Measurements from ENCODE around the gene NUSAP1.
"Not testable (repeated sequence)": the region's sequence is repeated elsewhere in the genome, so short reads cannot be mapped to it uniquely, and the experiment has no call there.

The NUSAP1 gene

DNA sequence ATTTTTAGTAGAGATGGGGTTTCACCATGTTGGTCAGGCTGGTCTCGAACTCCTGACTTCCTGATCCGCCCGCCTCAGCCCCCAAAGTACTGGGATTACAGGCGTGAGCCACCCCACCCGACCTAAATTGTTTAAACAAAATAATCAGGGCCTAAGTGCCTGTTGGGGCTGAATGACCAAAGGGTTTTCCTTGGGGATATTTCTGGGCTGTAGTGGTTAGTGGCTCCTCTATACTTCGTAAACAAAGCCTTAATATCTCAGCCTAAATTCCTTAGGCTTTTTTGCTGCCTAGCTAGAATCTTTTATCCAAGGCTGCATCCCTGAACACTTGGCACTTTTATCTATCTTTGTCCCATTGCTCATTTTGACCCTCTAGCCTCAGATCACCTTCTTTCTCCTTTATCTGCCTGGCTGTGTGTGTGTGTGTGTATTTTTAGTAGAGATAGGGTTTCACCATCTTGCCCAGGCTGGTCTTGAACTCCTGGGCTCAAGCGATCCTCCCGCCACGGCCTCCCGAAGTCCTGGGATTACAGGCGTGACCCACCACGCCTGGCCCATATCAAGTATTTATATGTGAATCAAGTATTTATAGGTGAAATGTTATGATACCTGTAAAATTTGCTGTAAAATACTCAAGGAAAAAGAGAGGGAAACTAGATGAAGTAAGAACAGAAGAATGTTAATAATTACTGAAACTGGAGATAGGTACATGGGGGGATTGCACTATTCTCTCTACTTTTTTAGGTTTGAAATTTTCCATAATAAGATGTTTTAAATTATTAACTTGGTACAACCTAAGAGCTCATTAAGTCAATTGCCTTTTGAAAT lies 1.8 kb downstream of the NUSAP1 start:
- peak; percentile 53 for DNase-seq

DNA sequence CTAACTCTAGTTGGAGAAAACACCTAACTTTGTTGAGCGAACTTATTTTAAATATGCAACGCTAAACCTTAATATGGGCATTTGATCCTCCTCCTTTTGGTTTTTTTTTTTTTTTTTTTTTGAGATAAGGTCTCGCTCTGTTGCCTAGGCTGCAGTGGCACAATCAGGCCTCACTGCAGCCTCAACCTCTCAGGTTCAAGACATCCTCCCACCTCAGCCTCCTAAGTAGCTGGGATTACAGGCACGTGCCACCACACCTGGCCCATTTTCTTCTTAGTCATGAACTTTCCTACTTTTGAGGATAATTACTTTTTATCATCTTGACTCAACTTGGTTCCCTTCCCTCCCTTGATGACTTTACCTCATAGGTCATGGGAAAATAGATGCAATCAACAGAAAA lies 3.9 kb downstream of the NUSAP1 start:
- DNase-seq = no peak

DNA sequence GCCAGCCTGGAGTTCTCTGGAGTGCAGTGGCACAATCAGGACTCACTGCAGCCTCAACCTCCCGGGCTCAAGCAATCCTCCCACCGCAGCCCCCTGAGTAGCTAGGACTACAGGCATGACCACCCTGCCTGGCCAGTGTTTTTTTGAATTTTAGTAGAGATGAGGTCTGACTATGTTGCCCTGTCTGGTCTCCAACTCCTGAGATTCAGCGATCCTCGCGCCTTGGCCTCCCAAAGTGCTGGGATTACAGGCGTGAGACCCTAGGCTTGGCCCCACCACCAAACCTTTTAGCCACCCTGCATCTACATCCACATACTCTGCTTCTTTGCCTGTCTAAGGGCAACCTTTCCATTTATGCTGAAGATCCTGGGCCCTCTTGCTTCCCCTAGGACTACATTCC lies 4.4 kb downstream of the NUSAP1 start:
- DNase-seq = no peak

DNA sequence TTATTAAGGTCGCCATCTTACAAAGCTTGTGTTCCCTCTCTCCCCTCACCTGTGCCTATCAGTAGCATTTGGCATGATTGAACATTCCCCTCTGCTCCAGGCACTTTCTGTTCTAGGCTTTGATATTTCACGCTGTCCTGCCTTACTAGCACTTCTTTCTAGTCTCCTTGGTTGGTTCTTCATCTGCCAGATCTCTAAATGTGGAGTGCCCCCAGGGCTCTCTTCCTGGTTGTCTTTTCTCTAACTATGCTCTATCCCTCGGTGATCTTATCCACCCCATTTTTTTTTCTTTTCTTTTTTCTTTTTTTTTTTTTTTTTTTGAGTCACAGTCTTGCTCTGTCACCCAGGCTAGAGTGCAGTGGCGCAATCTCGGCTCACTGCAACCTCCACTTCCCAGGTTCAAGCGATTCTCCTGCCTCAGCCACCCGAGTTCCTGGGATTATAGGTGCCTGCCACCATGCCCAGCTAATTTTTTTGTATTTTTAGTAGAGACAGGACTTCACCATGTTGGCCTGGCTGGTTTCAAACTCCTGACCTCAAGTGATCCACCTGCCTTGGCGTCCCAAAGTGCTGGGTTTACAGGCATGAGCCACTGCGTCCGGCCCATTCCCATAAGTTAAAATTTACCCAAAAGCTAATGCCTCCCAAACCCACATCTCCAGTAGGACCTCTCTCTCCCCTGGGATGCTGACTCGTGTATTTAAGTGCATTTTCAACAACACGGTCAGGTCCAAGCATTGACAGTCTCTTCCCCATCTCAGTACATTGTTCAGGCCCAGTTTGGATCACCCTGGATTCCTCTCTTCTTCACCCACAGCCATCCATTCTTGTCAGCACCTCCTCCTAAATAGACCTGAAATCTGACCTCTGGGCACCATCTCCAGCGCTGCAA lies 5.2 kb downstream of the NUSAP1 start:
- DNase-seq = no peak

DNA sequence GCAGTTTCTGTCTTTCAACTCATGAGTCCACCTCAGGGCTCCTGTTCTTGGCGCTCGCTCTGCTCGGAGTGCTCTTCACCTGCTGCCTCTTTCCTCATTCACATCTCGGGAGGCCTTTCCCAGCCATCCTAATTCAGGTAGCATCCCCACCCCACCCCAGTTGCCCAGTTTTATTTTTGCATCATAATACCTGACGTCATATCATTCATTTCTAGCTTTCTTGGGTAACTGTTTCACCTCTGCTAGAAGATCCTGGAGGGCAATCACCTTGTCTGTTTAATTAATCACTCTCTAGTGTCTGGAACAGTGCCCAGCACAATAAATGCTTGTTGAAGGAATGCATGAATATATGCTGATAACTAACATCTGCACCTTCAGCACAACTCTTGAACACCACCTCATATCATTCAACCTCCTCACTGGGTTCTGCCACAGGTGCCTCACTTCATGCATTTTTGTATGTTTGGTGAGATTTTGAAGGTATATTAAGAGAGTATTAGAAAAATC lies 7.6 kb downstream of the NUSAP1 start:
- peak; percentile 18 for DNase-seq

DNA sequence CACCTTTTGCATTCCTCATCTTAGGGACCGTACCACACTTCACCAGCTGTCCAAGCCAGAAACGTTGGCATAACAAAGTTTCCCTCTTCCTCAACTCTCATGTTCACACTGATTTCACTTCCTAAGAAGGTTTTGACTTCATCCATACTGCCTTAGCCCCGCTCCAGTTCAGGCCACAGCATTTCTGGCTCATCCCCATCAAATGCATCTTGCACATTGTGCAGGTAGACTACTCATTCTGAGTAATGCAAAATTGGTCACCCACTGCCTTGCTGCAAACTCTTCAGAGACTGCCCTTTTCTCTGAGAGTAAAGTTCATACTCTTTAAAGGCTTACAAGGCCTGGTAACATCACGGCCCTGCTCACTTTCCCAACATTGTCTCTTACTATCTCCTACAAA lies 8.8 kb downstream of the NUSAP1 start:
- DNase-seq = no peak

DNA sequence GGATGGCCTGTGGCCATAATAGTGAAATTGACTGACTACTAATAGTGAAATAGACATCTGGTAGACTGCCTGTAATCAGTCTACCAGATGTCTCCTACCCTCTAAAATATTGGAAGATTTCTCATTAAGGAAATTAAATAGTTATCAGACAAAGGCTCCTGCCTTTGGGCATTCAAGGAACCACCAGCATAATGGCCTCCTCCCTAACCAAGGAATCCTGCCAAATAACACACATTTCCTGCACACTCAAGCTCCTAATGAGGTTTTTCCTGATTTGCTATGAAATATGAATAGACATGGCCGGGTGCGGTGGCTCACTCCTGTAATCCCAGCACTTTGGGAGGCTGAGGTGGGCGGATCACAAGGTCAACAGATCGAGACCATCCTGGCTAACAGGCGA lies 14.6 kb downstream of the NUSAP1 start:
- peak; percentile 18 for DNase-seq

DNA sequence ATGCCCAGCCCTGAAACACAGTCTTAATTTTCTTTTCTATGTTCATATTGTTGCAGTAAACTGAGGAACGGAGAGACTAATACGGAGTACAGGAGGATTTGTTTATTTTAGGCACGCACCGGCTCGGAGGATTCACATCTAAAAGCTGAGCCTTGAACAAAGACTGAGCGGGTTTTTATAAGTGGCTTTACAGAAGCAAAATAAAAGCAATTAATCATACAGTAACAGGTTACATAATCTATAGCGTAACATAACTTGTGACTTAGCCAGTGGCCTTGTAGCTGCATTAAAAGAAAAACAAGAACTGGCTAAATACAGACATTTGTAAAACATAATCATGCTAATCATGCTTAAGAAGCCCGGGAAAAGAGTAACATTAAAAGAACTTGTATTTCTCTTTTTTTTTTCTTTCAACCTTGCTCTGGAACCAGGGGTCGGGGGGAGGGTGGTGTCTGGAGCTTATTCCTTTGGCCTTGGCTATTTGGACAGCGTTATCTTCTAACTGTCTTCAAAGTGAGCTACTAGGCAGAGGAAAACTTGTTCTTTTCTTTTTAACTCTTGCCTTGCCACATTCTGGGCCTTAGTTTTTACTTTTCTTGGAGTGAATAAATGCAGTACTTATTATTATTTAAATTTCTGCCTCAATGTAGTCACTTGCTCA lies 17.5 kb downstream of the NUSAP1 start:
- no peak for DNase-seq

DNA sequence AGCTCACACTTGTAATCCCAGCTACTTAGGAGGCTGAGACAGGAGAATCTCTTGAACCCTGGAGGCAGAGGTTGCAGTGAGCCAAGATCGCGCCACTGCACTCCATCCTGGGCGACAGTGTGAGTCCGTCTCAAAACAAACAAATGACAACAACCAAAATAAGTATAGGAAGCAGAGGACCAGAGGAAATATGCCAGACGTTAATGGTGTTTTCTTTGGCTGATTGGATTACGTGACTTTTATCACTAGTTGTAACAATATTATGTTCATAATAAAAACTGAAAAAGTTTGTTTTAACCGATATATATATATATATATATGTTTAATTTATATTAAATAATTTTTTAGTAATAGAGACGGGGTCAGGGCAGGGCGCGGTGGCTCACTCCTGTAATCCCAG lies 21.7 kb downstream of the NUSAP1 start:
- no peak for DNase-seq

DNA sequence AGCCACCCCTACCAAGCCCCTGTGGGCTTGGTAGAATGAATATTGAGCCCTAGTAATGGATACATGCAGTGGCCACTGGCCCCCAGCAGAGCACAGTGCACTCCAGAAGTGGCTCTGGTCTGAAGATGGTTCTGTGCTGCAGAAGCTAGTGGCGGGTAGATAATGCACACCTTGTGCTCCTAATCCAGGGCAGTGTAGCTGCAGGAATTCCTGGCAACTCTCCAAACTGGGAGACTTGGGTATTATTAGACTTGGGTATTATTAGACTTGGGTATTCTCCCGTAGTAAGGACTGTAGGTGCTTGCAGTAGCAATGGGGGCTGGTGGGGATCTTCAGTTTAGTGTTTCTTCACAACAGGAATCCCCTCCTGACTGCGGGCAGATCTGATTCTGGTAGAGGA lies 34.7 kb downstream of the NUSAP1 start:
- DNase-seq = no peak

DNA sequence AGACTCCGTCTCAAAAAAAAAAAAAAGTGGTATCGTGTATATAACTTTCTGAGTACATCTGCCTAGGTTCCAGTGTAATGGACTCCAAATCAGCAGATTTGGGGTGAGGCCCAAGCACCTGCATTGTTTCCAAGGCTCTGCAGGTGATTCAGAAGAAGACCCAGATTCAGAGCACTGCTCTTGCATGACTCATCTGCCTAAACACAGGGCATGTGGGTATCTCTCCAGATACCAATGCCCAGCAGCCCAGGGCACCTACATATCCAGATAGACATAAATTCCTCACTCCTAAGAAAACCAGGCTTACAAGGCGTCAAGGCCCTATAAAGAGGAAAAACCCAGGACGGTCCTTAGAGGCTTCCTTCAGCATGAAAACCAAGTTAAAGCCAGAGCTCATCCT lies 45.3 kb downstream of the NUSAP1 start:
- DNase-seq = no peak

DNA sequence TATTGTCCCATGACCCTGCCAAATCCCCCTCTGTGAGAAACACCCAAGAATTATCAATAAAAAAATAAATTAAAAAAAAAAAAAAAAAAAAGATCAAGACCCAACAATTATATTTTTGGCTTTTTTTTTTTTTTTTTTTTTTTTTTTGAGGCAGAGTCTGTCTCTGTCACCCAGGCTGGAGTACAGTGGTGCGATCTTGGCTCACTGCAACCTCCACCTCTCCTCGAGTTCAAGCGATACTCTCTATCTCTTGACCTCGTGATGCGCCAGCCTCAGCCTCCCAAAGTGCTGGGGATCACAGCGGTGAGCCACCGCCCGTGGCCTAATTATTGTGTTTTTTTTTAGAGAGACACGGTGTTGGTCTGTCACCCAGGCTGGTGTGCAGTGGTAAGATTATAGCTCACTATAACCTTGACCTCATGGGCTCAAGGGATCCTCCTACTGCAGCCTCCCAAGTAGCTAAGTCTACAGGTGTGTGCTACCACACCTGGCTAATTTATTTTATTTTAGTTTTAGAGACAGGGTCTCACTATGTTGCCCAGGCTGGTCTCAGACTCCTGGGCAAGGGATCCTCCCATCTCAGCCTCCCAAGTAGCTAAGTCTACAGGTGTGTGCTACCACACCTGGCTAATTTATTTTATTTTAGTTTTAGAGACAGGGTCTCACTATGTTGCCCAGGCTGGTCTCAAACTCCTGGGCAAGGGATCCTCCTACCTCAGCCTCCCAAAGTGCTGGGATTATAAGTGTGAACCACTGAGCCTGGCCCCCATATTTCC lies 51.5 kb downstream of the NUSAP1 start:
- DNase-seq = not testable (repeated sequence)

DNA sequence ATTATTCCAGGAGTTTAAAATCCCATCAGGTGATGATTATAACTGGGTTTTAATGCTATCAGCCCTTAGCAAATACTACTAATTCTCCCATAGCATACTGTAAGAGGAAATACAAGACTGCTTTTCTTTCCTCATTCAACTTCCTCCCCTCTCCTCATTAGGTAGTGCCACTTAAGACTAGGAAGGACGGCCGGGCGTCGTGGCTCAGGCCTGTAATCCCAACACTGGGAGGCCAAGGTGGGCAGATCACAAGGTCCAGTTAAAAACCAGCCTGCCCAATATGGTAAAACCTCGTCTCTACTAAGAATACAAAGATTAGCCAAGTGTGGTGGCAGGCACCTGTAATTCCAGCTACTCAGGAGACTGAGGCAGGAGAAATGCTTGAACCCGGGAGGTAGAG lies 55.0 kb downstream of the NUSAP1 start:
- DNase-seq = no peak

DNA sequence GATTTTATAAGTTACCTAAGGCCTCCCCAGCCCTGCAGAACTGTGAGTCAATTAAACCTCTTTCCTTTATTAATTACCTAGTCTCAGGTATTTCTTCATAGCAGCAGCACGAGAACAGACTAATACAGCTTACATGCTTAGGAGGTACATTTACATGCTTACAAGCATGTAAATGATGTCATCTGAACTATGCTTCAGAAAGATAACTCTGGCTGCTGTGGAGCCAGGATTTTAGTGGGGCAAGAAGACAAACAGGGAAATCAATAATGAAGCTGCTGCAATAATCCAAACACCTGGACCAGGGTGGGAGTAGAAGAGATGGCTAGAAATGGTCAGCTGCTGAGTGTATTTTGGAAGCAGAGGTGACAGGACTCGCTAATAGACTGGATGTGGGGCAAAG lies 60.0 kb downstream of the NUSAP1 start:
- DNase-seq = no peak

DNA sequence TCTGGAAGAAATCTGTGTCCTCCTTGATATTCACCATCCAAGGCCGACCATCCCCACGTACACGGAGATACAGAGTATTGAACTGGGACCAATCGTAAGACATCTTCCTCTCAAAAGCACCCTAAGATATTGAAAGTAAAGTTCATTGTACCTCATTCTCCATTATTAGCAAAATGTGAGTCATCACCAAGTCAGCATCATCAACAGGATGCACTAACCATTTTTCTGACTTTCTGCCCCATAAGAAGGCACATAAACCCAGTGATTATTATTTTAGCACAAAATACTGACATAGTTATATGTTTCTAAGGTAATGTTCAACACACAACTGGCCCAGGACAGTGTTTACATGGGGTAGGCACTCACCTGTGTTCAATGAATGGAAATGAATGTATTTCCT lies 62.2 kb downstream of the NUSAP1 start:
- no peak for DNase-seq

DNA sequence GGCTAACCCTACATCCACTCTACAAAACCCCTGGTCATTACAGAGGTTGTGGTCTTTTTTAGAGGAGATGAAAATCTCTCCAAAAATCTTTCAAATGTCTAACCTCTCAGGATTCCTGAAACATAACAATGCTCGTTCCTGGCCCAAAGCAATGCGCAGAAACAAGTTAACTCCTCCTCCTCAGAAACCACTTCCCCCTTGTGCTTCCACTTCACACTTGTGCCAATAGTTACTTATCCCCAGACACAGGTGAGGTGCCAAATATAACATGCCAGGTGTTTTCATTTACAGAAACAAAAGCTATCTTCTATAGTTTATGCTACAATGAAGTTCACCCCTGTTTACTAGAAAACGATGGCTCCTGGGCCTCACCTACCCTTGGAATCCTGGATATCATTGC lies 63.4 kb downstream of the NUSAP1 start:
- DNase-seq = no peak

DNA sequence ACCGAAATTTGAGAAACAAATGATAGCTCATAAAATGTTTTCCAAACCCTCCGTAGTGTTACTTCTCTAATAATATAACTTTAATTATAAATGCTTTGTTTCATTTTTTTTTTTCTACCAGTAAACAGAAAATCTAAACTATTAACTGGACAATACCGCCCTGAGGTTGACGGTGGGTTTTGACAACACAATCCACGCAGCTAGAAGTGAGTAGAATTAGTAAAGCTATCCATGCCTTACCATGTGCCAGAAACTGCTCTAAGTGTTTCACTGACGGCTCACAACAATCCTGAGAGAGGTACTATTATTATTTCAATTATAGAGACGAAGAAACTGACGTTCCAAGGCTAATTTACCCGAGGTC lies 69.2 kb downstream of the NUSAP1 start:
- DNase-seq = no peak

DNA sequence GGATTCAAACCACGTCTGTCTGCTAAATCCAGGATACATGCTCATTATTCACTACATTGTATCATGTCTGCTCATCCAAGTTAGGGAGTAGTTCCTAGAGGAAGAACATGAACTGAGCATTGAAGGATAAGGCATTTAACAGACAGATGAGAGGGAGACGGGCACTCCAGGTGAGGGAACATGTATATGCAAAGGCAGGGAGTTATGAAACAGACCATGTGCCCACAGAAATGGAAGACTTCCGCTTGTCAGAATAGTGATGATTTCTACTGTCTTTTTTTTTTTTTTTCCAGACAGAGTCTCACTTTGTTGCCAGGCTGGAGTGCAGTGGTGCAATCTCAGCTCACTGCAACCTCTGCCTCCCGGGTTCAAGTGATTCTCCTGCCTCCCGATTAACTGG lies 74.7 kb downstream of the NUSAP1 start:
- DNase-seq = no peak

DNA sequence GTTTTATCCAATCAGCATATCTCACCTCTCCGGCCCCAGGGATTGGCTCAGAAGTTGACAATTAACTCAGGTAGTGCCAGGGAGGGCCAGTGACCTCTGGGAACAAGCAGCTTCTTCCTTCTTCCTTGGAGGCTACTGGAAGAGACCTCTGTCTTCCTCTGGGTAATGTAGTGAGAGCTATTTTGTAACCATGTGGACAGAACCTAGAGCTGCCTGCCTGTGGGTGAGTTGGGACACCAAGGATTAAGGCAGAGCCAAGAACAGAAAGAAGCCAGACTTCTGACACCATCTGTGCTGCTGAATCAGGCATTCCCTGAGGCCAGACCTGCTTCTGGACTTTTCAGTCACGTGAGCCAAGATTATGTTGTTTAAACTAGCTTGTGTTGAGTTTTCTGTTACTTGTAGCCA lies 75.6 kb downstream of the NUSAP1 start:
- peak; percentile 25 for DNase-seq

DNA sequence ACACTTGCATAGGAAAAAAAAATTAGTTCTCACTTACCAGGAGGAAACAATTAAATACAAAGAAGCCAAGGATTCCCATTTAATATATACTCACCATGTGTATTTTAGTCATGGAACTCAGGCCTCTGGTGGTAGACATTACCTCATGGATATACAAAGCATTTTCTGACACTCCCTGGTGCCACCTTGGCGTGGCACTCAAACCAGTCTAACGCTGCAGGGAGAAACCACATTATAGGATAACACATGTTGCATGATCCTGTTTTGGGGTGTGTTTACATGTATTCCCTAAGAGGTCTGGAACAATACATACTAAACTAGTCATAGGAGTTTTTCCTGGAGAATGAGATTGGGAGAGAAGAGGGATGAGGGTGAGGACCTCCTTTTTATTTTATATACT lies 78.3 kb downstream of the NUSAP1 start:
- DNase-seq = peak; percentile 16

DNA sequence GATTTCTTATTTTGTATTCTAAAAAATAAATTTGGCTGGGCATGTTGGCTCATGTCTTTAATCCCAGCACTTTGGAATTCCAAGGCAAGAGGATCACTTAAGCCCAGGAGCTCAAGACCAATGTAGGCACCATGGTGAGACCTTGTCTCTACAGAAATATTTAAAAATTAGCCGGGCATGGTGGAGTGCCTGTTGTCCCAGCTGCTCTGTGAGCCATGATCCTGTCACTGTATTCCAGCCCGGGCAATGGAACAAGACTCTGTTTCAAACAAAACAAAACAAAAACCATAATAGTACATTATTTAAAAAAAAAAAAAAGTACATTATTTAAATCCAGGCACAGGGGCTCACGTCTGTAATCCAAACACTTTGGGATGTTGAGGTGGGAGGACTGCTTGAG lies 78.8 kb downstream of the NUSAP1 start:
- DNase-seq = no peak

DNA sequence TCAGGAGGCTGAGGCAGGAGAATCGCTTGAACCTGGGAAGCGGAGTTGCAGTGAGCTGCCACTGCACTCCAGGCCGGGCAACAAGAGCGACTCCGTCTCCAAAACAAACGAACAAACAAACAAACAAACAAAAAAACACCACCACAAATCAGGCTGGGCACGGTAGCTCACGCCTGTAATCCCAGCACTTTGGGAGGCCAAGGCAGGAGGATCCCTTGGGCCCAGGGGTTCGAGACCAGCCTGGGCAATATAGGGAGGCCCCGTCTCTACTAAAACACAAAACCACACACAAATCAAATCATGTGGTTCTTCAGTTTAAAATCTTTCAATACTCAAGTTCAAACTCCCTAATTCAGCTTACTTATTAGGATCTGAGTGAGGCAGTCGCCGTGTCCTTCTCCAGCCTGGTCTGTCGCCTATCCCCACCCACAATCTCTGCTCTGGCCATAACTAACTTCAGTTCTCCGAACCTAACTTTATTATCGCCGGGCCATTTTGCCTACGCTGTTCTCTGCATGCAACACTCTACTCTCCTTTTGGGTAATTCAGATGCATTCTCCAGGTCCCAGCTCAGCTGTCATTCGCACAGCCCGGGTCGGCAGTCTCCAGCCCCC lies 83.6 kb downstream of the NUSAP1 start:
- no peak for DNase-seq
